HFFc6 (cell line): ENCODE results near the gene OAF. TPM values are rescaled to one million over a fixed set of nuclear protein-coding genes. Genes with fewer than 3 reads are reported as not detected.

Experiments used
- DNase-seq: peaks from one replicate; pipeline ENCODE4 v3.0.0-alpha.2; 2018
- H3K27ac Mint-ChIP-seq: 2 replicates; pipeline ENCODE4 v1.8.0; 2020; ENCODE audit warnings: mild to moderate bottlenecking, mixed read lengths
- H3K27me3 Mint-ChIP-seq: 2 replicates; pipeline ENCODE4 v1.8.0; 2021; ENCODE audit warnings: mild to moderate bottlenecking, moderate library complexity, mixed read lengths; ENCODE audit not compliant: insufficient read depth
- H3K36me3 Mint-ChIP-seq: 2 replicates; pipeline ENCODE4 v1.8.0; 2021; ENCODE audit warnings: low read depth, mixed read lengths
- H3K4me1 Mint-ChIP-seq: 2 replicates; pipeline ENCODE4 v1.8.0; 2020; ENCODE audit warnings: low read depth, mixed read lengths
- H3K4me3 Mint-ChIP-seq: 2 replicates; pipeline ENCODE4 v1.8.0; 2020; ENCODE audit warnings: mild to moderate bottlenecking, moderate library complexity, mixed read lengths
- H3K9me3 Mint-ChIP-seq: 2 replicates; pipeline ENCODE4 v1.8.0; 2020; ENCODE audit warnings: mild to moderate bottlenecking, mixed read lengths
- CTCF ChIP-seq: fragments of 200-600 bp; sonication (generic); IDR thresholded peaks from 2 replicates; pipeline ENCODE4 v1.5.0; 2021; ENCODE audit warnings: antibody characterized with exemption, mild to moderate bottlenecking
- total RNA-seq, 6 experiments: library from RNA; stranded (reverse); fragmentation: NEBNext Ultra II Directional; extraction: Animal tissue kit (Norgen Biotek cat#: 25700); gene quantifications; 2 replicates in 1 of 6; 3 replicates in 5 of 6; pipeline ENCODE4 v1.2.3, GENCODE V29; 2021

OAF gene
- total RNA-seq, 6 experiments from 2014 or later: 111 to 143 (median 123) TPM

GRCh38 chr11:120221115-120221752, 10.4 kb downstream of the OAF start:
- H3K9me3 Mint-ChIP-seq: no peaks in the 10 kb centered on the region
- DNase-seq: no peak
- TF ChIP-seq CTCF: no peak
- no peak overlapping the region for H3K4me3 Mint-ChIP-seq
- H3K36me3 Mint-ChIP-seq: no peaks in the 10 kb centered on the region; the same call in 1 of the 2 replicates
- no peak overlapping the region for H3K27ac Mint-ChIP-seq
- H3K27me3 Mint-ChIP-seq: peaks cover 1% of the 10 kb centered on the region; the same call in 1 of the 2 replicates
- peaks cover 26% of the 10 kb centered on the region for H3K4me1 Mint-ChIP-seq

- Mint-ChIP-seq H3K36me3 (peaks cover 1% of the 10 kb centered on the region), H3K27ac (no peak overlapping the region), H3K4me3 (no peak overlapping the region), H3K9me3 (no peaks in the 10 kb centered on the region), H3K27me3 (peaks cover 1% of the 10 kb centered on the region), H3K4me1 (peaks cover 25% of the 10 kb centered on the region)
- DNase-seq: no peak
- no peak for TF ChIP-seq CTCF
Observed at GRCh38 chr11:120222916-120223315, 12.1 kb downstream of the OAF start.

GRCh38 chr11:120223793-120224192, 13.0 kb downstream of the OAF start:
- H3K4me1 Mint-ChIP-seq: peaks cover 25% of the 10 kb centered on the region
- no peaks in the 10 kb centered on the region for H3K9me3 Mint-ChIP-seq
- TF ChIP-seq CTCF: no peak
- H3K27ac Mint-ChIP-seq: no peak overlapping the region
- peaks cover 1% of the 10 kb centered on the region for H3K27me3 Mint-ChIP-seq
- no peak overlapping the region for H3K4me3 Mint-ChIP-seq
- peaks cover 8% of the 10 kb centered on the region for H3K36me3 Mint-ChIP-seq
- no peak for DNase-seq

DNA sequence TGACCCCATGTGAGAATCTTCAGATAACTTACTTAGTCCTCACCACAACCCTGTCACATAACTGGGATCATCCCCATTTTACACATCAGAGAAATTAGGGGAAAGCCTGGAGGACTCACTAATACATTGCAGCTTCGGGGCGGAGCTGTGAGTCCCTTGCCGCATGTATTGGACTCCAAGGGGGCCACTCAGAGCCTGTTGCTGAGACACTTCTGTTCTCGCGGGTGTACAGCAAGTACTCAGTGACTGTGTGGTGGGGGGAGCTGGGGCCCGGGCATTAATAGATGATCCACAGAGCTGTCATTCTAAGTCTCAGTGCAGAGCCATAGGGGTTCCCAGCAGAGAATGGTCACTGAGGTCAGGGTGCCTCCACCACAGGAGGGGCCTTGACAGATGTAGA, 13.5 kb downstream of the OAF start:
- H3K4me1 Mint-ChIP-seq: peaks cover 23% of the 10 kb centered on the region
- no peak for TF ChIP-seq CTCF
- no peaks in the 10 kb centered on the region for H3K9me3 Mint-ChIP-seq
- peaks cover 8% of the 10 kb centered on the region for H3K36me3 Mint-ChIP-seq
- no peak for DNase-seq
- no peak overlapping the region for H3K4me3 Mint-ChIP-seq
- no peak overlapping the region for H3K27ac Mint-ChIP-seq
- H3K27me3 Mint-ChIP-seq: peaks cover 1% of the 10 kb centered on the region

GRCh38 chr11:120224972-120225909, 14.4 kb downstream of the OAF start:
- H3K27me3 Mint-ChIP-seq: peaks cover under 1% of the 10 kb centered on the region
- H3K4me3 Mint-ChIP-seq: no peak overlapping the region
- H3K9me3 Mint-ChIP-seq: no peaks in the 10 kb centered on the region
- H3K4me1 Mint-ChIP-seq: peaks cover 15% of the 10 kb centered on the region
- no peak for TF ChIP-seq CTCF
- H3K27ac Mint-ChIP-seq: no peak overlapping the region
- H3K36me3 Mint-ChIP-seq: peaks cover 8% of the 10 kb centered on the region
- DNase-seq: no peak
